ENCODE data around the gene RPL7A.
"Not testable (repeated sequence)": the region's sequence is repeated elsewhere in the genome, so short reads cannot be mapped to it uniquely, and the experiment has no call there.

The RPL7A gene

DNA sequence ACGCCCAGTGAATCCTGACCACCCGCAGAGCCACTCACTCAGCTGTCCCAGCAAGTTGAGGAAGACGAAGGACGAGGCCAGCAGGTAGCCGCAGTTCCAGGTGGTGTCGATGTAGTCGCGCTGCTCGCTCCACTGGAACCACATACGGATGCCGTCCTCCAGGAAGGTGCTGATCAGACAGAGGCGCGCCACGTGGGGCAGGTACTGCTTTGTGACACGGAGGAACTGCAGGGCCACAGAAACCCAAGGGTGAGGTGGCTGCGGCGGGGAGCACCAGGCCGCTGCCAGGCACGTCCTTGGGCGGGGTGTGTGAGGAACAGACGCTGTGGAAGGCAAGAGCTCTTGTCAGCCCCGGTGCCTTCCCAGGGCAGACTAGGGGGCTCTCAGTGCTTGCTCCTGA lies 19.2 kb downstream of the RPL7A start:
- H3K27ac Mint-ChIP-seq: no peak overlapping the region
- H3K4me3 Mint-ChIP-seq: no peak overlapping the region
- H3K27me3 Mint-ChIP-seq: no peaks in the 10 kb centered on the region
- H3K4me1 Mint-ChIP-seq: peaks cover 42% of the 10 kb centered on the region
- no peak for ATAC-seq
- H3K9me3 Mint-ChIP-seq: no peaks in the 10 kb centered on the region
- H3K36me3 Mint-ChIP-seq: peaks cover 64% of the 10 kb centered on the region

DNA sequence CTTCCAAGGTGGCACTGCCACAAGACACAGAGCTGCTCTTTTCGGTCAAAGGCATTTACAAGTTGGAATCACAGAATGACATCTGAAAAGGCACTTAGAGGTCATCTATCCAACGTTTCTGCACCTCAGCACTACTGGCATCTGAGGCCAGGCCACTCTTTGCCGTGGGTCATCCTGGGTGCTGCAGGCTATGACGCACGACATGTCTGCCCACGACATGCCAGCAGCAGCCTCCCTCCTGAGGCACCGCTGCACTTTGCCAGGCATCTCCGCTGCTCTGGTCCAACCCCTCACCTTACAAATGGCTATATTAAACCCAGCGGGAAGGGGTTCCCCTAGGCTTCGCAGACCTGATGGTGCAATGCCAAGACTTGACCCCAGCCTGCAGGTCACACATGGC lies 19.8 kb downstream of the RPL7A start:
- Mint-ChIP-seq H3K36me3 (peaks cover 60% of the 10 kb centered on the region), H3K27ac (no peak overlapping the region), H3K4me1 (peaks cover 47% of the 10 kb centered on the region), H3K4me3 (no peak overlapping the region), H3K9me3 (no peaks in the 10 kb centered on the region), H3K27me3 (no peaks in the 10 kb centered on the region)
- no peak for ATAC-seq

DNA sequence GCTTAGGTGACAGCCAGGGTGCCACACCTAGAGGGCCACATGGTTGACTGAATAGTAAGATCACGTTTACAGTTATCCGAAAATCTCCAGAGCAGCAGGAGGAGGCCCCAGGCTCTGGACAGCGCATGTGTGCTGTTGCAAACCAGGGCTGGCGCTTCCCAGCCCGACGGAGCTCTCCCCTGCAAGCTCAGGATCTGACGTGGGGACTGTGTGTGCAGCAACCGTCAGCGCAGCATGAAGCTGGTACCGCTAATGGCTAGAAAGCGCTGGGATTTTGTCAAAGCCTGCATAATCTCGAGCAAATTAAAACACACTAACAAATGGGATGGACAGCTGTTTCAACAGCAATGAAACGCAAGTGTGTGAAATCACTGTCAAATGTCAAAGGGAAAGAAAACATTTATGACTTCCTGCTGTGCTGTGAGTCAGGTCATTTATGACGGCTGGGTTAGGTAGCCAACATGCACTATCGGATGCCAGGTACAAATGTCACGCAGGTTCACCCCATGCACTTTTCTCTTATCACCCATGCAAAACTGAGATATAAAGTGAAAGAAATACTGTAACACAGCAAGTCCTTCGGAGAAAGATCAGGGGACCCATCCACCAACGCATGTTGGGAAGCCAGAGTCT lies 20.3 kb downstream of the RPL7A start:
- H3K27me3 Mint-ChIP-seq: no peaks in the 10 kb centered on the region
- H3K4me1 Mint-ChIP-seq: peaks cover 53% of the 10 kb centered on the region
- no peak for ATAC-seq
- peak overlapping the region; percentile 59 for H3K27ac Mint-ChIP-seq
- no peaks in the 10 kb centered on the region for H3K9me3 Mint-ChIP-seq
- H3K36me3 Mint-ChIP-seq: peaks cover 54% of the 10 kb centered on the region
- H3K4me3 Mint-ChIP-seq: no peak overlapping the region

DNA sequence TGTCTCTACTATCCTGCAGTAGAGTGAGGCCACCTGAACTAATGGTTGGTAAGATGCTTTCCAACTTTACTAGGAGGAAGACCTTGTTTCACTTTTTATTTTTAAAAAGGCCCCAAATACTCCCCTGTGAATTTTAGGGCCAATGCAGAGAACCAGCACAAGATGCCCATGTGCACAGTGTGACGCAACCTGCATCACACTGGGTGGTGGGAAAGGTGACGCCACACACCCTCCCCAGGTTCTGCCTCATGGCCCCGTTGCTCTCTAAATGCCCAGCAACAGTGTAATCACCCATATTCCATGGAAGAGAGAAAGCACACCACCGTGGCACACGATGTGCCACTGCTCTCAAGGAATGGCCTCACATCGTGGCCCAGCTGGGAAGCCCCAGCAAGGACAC lies 21.4 kb downstream of the RPL7A start:
- peaks cover 43% of the 10 kb centered on the region for H3K36me3 Mint-ChIP-seq
- H3K27ac Mint-ChIP-seq: peak overlapping the region; percentile 59
- no peak overlapping the region for H3K4me3 Mint-ChIP-seq
- no peak for ATAC-seq
- H3K4me1 Mint-ChIP-seq: peaks cover 61% of the 10 kb centered on the region
- no peaks in the 10 kb centered on the region for H3K9me3 Mint-ChIP-seq
- no peaks in the 10 kb centered on the region for H3K27me3 Mint-ChIP-seq

DNA sequence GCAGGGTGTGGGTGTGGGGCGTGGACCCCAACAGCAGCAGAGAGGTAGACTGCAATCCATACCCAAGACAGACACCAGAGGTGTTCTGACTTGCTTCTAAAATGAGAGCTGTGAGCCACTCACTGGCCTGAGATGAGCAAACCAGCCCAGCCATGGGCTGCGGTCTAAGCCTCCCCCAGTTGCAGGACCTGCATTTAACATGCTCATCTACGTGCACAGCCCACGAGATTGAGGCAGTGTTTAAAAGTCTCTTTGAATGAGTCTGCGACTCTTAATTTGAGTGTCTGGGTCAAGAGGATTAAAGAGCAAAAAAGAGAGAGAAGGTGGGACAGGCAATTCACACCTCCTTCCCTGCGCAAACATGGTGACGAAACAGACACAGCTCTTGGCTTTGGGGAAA lies 21.9 kb downstream of the RPL7A start:
- no peak overlapping the region for H3K4me3 Mint-ChIP-seq
- peak overlapping the region; percentile 59 for H3K27ac Mint-ChIP-seq
- H3K4me1 Mint-ChIP-seq: peaks cover 66% of the 10 kb centered on the region
- H3K27me3 Mint-ChIP-seq: no peaks in the 10 kb centered on the region
- H3K36me3 Mint-ChIP-seq: peaks cover 42% of the 10 kb centered on the region
- ATAC-seq: no peak
- H3K9me3 Mint-ChIP-seq: no peaks in the 10 kb centered on the region

DNA sequence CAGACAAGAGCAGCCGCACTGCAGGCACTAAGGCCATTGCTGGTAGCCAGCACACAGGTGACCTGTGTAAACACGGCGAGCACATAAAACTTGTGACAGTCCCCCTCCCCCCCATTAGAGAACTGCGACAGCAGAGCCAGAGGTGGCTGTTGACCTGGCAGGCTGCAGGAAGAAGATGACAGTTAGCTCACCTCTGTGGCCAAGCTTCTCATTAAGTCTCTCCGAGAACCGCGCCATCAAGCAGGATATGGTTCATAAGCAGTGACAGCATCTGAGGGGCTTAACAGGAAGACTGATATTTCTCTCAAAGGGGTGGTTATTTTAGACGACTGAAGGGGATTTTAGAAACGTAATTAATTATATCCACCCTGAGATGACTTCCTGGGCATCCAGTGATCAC lies 22.7 kb downstream of the RPL7A start:
- Mint-ChIP-seq H3K9me3 (no peaks in the 10 kb centered on the region), H3K36me3 (peaks cover 34% of the 10 kb centered on the region), H3K4me3 (peak overlapping the region; percentile 42), H3K27me3 (no peaks in the 10 kb centered on the region), H3K27ac (peak overlapping the region; percentile 59), H3K4me1 (peaks cover 70% of the 10 kb centered on the region)
- ATAC-seq: no peak

DNA sequence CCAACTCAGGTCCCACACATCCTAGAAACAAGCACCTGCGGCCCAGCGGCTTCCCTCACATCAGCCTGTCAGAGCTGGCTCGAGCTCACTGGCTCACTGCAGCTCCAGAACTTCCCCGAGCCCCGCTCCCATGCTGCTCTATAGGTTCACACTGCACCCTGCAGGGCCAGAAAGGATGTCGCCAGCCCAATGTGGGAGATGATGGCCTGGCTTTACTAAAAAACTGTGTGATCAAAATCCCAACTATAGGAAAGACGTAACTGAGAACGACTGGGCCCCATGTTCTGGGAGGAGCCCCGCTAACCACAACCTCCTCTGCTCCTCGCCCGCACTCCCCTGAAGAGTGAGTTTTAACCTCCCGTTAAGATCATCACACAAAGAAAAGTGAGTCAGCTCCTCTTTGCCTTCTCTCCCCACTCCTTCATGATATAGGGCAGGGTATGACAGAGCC lies 23.3 kb downstream of the RPL7A start:
- ATAC-seq: no peak
- Mint-ChIP-seq H3K36me3 (peaks cover 28% of the 10 kb centered on the region), H3K27ac (peak overlapping the region; percentile 59), H3K4me1 (peaks cover 70% of the 10 kb centered on the region), H3K9me3 (no peaks in the 10 kb centered on the region), H3K27me3 (no peaks in the 10 kb centered on the region), H3K4me3 (peak overlapping the region; percentile 42)

DNA sequence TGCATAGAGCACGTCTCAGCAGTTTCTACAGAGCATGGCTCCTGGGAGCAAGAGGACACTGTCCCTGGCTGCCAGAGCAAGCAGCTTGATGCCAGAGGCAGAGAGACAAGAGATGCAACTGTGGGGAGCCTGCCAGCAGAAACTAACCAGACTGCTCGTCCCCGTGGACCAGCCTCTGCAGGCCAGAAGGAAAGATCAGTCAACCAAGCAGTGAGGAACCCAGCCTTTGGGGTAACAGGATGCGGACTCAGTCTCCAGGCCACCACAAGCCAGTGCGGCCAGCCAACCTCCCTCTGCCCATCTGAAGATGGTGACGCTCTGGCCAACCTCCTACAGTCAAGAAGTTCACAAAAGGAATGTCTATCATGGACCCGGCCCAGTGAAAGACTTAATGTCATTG lies 24.1 kb downstream of the RPL7A start:
- no peak for ATAC-seq
- Mint-ChIP-seq H3K27me3 (no peaks in the 10 kb centered on the region), H3K9me3 (no peaks in the 10 kb centered on the region), H3K4me3 (no peak overlapping the region), H3K36me3 (peaks cover 26% of the 10 kb centered on the region), H3K27ac (peak overlapping the region; percentile 59), H3K4me1 (peaks cover 70% of the 10 kb centered on the region)

DNA sequence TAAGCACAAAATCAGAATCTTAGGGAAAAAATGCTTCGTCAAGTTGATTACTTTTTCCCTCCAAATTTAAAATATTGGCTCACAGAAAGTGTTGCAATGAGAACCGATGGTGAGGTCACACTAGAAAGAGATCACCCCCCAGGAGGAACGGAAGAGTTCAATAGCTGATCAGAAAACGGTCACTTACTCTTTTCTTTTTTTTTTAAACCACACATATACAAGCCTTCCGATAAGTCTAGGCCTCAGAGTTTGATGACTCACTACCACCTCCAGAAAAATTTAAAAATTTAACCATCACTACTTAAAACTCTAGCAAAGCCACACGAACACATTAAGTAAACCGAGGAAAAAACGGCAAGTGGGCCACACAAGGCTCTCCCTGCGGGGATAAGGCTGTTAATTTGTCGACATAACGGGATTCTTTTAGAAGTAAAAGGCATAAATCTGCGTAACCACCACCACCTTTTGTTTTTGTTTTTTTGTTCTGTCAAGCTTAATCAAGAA lies 26.6 kb downstream of the RPL7A start:
- H3K36me3 Mint-ChIP-seq: peaks cover 13% of the 10 kb centered on the region
- ATAC-seq: no peak
- peak overlapping the region; percentile 82 for H3K27ac Mint-ChIP-seq
- no peaks in the 10 kb centered on the region for H3K27me3 Mint-ChIP-seq
- peak overlapping the region; percentile 87 for H3K4me3 Mint-ChIP-seq
- peaks cover 54% of the 10 kb centered on the region for H3K4me1 Mint-ChIP-seq
- no peaks in the 10 kb centered on the region for H3K9me3 Mint-ChIP-seq

DNA sequence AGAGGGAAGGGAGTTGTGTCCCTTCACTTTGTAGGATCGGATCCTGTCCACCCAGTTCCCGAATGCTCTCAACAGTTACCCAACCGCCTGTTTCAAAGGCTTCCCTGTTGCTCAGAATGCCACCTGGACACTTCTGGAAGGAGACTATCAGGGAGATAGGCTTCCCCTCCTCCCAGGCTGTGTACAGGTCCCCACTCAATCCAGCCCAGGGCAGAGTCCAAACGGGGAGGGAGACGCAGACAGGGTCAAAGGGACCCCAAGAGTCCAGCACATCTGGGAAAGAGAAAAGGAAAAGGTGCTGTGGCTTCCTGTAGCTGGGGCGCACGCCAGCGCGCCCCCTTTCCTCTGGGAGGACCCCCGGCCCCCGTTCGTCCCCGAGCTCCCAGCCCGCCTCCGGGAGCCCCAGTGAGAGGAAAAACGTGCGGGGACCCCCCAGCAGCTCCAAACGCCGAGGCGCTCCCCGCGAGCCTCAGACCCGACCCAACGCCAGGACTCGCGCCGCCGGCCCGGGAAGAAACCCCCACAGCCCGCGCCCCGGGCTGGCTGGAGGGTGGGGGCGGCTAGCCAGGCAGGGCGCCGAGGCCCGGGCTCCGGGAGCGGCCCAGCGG lies 27.2 kb downstream of the RPL7A start:
- Mint-ChIP-seq H3K27ac (peak overlapping the region; percentile 82), H3K4me1 (peaks cover 49% of the 10 kb centered on the region), H3K27me3 (no peaks in the 10 kb centered on the region), H3K36me3 (peaks cover 8% of the 10 kb centered on the region), H3K4me3 (peak overlapping the region; percentile 87), H3K9me3 (no peaks in the 10 kb centered on the region)
- ATAC-seq: peak; percentile 1

DNA sequence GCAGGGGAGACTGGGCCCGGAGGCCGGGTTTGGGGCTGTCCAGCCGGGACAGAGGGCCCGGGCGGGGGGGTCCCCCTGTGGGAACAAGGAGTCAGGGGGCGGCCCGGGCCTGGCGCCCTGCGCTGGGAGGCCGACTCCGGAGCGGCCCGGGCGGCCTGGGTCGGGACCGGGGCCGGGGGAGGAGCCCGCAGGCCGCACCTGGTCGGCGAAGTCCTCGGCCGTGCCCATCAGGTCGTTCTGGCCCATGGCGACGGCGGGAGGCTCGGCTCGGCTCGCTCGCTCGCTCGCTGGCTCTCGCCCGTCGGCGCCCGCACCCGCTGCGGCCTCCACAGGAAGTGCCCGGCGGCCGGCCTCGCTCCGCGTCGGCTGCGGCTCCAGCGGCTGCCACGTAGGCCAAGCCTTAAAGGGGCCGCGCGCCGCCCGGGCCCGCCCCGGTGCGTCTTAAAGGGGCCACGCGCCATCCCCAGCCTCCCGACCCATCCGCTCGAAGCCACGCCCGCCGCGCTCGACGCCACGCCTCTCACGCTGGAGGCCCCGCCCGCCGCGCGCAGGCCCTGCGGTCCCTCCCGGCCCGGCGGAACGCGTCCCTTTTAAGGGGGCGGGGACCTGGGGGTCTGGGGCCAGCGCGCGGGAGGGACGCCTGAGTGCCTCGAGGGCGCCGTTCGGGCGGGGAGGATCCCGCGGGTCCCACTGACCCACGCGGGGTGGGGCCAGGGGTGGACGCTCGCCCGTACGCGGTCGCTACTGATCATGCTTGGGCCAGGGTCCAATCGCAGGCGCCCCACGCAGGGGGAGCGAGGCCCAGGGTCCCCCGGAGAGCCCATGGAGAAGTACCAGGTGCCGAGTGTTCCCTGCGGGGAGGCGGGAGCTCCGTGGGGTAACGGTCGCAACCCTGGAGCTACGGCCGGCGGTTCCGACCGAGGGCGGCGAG lies 28.0 kb downstream of the RPL7A start, which contains the start of the genes STKLD1 and SURF4:
TSS of gene STKLD1 (plus strand) at position 643 of the 931 bp plus-strand sequence. CDS start at position 751, 108 bp downstream.
TSS of gene SURF4 (minus strand) at position 337 of the 931 bp plus-strand sequence. CDS start at position 246, 91 bp downstream.
- Mint-ChIP-seq H3K27ac (peak within 1 kb of the TSS; percentile 82), H3K4me3 (peak within 1 kb of the TSS; percentile 87), H3K9me3 (no peaks in the 10 kb centered on the region), H3K27me3 (no peaks in the 10 kb centered on the region), H3K36me3 (peaks cover under 1% of the 10 kb centered on the region), H3K4me1 (peaks cover 41% of the 10 kb centered on the region)
- peak; percentile 98 for ATAC-seq

DNA sequence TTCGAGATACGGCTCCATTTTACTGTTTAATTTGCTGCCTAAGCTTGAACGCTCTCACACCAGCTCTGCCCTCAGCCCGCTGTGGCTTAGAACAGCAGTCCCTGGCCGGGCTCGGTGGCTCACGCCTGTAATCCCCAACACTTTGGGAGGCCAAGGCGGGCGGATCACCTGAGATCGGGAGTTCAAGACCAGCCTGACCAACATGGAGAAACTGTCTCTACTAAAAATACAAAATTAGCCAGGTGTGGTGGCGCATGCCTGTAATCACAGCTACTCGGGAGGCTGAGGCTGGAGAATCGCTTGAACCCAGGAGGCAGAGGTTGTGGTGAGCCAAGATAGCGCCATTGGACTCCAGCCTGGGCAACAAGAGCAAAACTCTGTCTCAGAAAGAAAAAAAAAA lies 29.3 kb downstream of the RPL7A start:
- H3K27me3 Mint-ChIP-seq, ATAC-seq, H3K27ac Mint-ChIP-seq, H3K9me3 Mint-ChIP-seq, H3K36me3 Mint-ChIP-seq: not testable (repeated sequence)
- H3K4me3 Mint-ChIP-seq: peak overlapping the region; percentile 55
- H3K4me1 Mint-ChIP-seq: peaks cover 28% of the 10 kb centered on the region

DNA sequence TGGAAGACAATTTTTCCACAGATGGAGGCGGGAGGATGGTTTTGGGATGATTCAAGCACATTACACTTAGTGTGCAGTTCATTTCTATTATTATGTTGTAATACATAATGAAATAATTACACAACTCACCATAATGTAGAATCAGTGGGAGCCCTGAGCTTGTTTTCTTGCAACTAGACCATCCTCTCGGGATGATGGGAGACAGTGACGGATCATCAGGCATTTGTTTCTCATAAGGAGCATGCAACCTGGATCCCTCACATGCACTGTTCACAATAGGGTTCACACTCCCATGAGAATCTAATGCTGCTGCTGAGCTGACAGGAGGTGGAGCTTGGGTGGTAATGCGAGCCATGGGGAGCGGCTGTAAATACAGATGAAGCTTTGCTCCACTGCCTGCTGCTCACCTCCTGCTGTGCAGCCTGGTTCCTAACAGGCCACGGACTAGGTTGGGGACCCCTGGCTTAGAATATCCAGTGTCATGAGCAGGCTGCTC lies 29.8 kb downstream of the RPL7A start:
- peaks cover 23% of the 10 kb centered on the region for H3K4me1 Mint-ChIP-seq
- H3K27ac Mint-ChIP-seq: no peak overlapping the region
- no peak for ATAC-seq
- no peak overlapping the region for H3K4me3 Mint-ChIP-seq
- H3K27me3 Mint-ChIP-seq: no peaks in the 10 kb centered on the region
- H3K36me3 Mint-ChIP-seq: no peaks in the 10 kb centered on the region
- no peaks in the 10 kb centered on the region for H3K9me3 Mint-ChIP-seq

DNA sequence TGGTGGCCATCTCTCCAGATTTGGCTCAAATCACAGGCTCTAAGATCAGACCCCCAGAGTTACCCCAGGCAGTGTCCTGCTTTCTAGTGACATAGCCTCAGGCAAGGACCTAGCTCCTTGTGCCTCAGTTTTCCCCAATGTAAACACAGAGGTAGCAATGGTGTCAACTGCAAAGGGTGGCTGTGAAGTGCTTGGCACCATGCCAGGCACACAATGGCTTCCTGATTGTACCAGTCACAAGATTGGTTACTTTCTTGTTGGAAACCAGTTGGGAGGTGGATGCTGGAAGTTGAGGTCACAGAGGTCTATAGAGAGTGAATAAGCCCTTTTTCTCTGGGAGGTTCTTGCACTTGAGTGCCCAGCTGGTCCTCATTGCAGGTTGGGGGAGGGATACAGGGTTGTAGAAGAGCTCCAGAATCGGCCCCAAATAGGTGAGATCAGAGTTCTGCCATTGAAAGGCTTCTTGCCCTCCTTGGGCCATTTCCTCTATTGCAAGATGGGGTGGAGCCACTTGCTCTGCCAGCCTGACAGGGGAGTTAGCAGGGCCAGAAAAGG lies 30.5 kb downstream of the RPL7A start:
- Mint-ChIP-seq H3K27ac (no peak overlapping the region), H3K4me3 (no peak overlapping the region), H3K4me1 (peaks cover 16% of the 10 kb centered on the region), H3K27me3 (no peaks in the 10 kb centered on the region), H3K36me3 (no peaks in the 10 kb centered on the region), H3K9me3 (no peaks in the 10 kb centered on the region)
- ATAC-seq: no peak

Data from stimulated activated memory B cell treated with anti-CD40 and anti-IgM and Interleukin-4, amounts not matched to agents 10 μg/mL and 1 μg/mL and 100 μg/mL, for 72 hours (primary cell).